Measurements from ENCODE around the gene ZIC4. TPM values are rescaled to one million over a fixed set of nuclear protein-coding genes. Genes with fewer than 3 reads are reported as not detected.

ZIC4 gene
- total and polyA plus RNA-seq, 2 of the 8 experiments (the other 6 are each of a cell fraction or from before 2014, with no cell fraction given), result 0.03 to 0.13 TPM

DNA sequence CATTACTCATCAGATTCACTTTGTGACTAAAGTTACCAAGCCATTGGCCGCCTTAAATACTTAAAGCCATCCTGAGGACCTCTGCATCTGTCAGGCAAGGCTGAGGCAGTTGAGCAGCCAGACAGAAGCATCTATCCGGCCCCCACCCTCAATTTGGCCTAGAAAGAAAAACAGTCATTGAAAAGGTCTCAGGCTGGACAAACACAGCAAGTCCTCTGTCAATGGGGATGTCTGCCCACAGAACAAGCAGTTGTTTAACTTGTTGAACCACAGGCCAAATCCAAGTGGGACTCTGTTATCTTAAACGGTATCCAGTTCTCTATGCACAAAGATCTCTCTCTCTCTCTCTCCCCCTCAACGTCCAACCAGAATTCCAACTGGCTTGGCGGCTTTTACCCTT is 2.8 kb downstream of the ZIC4 start:
- no peak overlapping the region; the same call in 1 of the 2 replicates for H2BK5ac ChIP-seq (ENCODE audit: low read depth, low read length)
- peaks cover 24 to 40% (median 27%) of the 10 kb centered on the region in 4 experiments for H3K4me1 ChIP-seq (replicated peaks in 1 of 4; ENCODE audit: control insufficient read depth in 3 of 4, insufficient read depth in 4 of 4, low read length in 3 of 4)
- H3K79me1 ChIP-seq (ENCODE audit: low read depth, low read length), result no peaks in the 10 kb centered on the region
- no peak overlapping the region for H3K4me3 ChIP-seq (ENCODE audit: extremely low read depth in 1 of 4, insufficient read depth in 2 of 4, low read depth in 3 of 4, low read length in 4 of 4)
- H4K20me1 ChIP-seq (replicated peaks in 1 of 2; ENCODE audit: control insufficient read depth in 1 of 2, insufficient read depth in 2 of 2, low read length in 2 of 2), result peaks cover 0 to 9% of the 10 kb centered on the region in 2 experiments
- peak overlapping the region in 1 of 2 experiments; percentile 91; a peak in 1 of 4 replicates for H3K4me2 ChIP-seq (ENCODE audit: insufficient read depth in 1 of 2, low read depth in 2 of 2, low read length in 2 of 2)
- no peak overlapping the region for H2BK120ac ChIP-seq (replicated peaks; ENCODE audit: low read depth, low read length)
- no peak overlapping the region; a peak in 1 of 7 replicates for H3K9ac ChIP-seq (replicated peaks in 1 of 4; ENCODE audit: extremely low read depth in 1 of 4, low read depth in 3 of 4, low read length in 3 of 4)
- H2BK12ac ChIP-seq (ENCODE audit: low read depth, low read length), result no peak overlapping the region
- no peak overlapping the region for H3K27ac ChIP-seq (ENCODE audit: low read depth, low read length)
- no peak overlapping the region for H3K4ac ChIP-seq (replicated peaks; ENCODE audit: insufficient read length, low read depth, low read length)
- no peaks in the 10 kb centered on the region for H3K9me3 ChIP-seq (ENCODE audit: insufficient read depth in 2 of 2, low read depth in 1 of 2, low read length in 1 of 2)
- no peak overlapping the region for H2AFZ ChIP-seq (ENCODE audit: low read length)
- H4K8ac ChIP-seq (ENCODE audit: extremely low read depth, insufficient read depth, low read length), result no peak overlapping the region
- no peak overlapping the region for H2AK5ac ChIP-seq (ENCODE audit: low read depth, low read length)
- FAIRE-seq (no peak), DNase-seq (ENCODE audit: low read depth in 1 of 2, low spot score in 2 of 2) (peak in 1 of 2 experiments; percentile 42)
- H4K5ac ChIP-seq (ENCODE audit: insufficient read length, low read depth, low read length), result no peak overlapping the region
- H3K36me3 ChIP-seq (ENCODE audit: control insufficient read depth in 2 of 4, insufficient read depth in 4 of 4, low read length in 3 of 4), result no peaks in the 10 kb centered on the region; a peak in 1 of 8 replicates
- no peak overlapping the region for H3K18ac ChIP-seq (ENCODE audit: extremely low read depth, low read length)
- H3K79me2 ChIP-seq (ENCODE audit: control insufficient read depth in 1 of 2, insufficient read depth in 2 of 2, low read length in 2 of 2), result no peaks in the 10 kb centered on the region
- WGBS, 2 experiments (ENCODE audit: extremely low coverage in 1 of 2, insufficient coverage in 1 of 2, insufficient read length in 1 of 2, insufficient replicate concordance in 2 of 2, low coverage in 1 of 2, low lambda C conversion rate in 2 of 2, missing lambda C conversion rate in 1 of 2), result 57% methylated on average over 5 of the region's 5 CpGs; no CpG with 5 or more reads in 1 of the 2 experiments
- no peak overlapping the region for H3K14ac ChIP-seq (ENCODE audit: insufficient read length)
- H3K23ac ChIP-seq (ENCODE audit: insufficient read length), result no peak overlapping the region
- H3K27me3 ChIP-seq (replicated peaks in 1 of 4; ENCODE audit: control insufficient read depth in 3 of 4, extremely low read depth in 1 of 4, insufficient read depth in 3 of 4, low read length in 3 of 4), result peaks cover 50 to 88% (median 82%) of the 10 kb centered on the region in 4 experiments
- POLR2A ChIA-PET (ENCODE audit: partially characterized antibody), result interaction anchor here (3.5 kb wide), 1 partner anchor 11 kb away, joined by 24 read pairs; no protein-coding TSS in a partner anchor
- peaks cover 8% of the 10 kb centered on the region; the same call in 1 of the 2 replicates for H3K23me2 ChIP-seq (ENCODE audit: low read depth, low read length)
- no peak overlapping the region for H2BK20ac ChIP-seq (ENCODE audit: low read length)
- H2BK15ac ChIP-seq (ENCODE audit: low read length), result no peak overlapping the region
- CTCF ChIA-PET (ENCODE audit: partially characterized antibody), result interaction anchor here (1.1 to 27.3 kb wide), 7 partner anchors 8 to 48 kb away, joined by 3 to 485 read pairs (median 19); no protein-coding TSS in a partner anchor
- H4K91ac ChIP-seq (replicated peaks; ENCODE audit: insufficient read length, low read length), result no peak overlapping the region
- no peak overlapping the region for H3K56ac ChIP-seq (replicated peaks; ENCODE audit: insufficient read length, low read depth, low read length)
- TF ChIP-seq JUN (IDR thresholded peaks at IDR 0.05; ENCODE audit: low read depth, low read length), result no peak
- no peak for TF ChIP-seq E2F6 (IDR thresholded peaks at IDR 0.05)
- no peak for TF ChIP-seq SUZ12 (IDR thresholded peaks at IDR 0.05; ENCODE audit: low read length)
- TF ChIP-seq SP4 (IDR thresholded peaks at IDR 0.05; ENCODE audit: low read length), result no peak
- no peak for TF ChIP-seq GABPA (IDR thresholded peaks at IDR 0.05; ENCODE audit: borderline replicate concordance, insufficient read depth, low read length)
- TF ChIP-seq NANOG (IDR thresholded peaks at IDR 0.05; ENCODE audit: insufficient read depth, low read depth, low read length, poor library complexity, severe bottlenecking), result no peak
- TF ChIP-seq MAFK (IDR thresholded peaks at IDR 0.05; ENCODE audit: low read depth, low read length), result no peak
- TF ChIP-seq ATF2 (IDR thresholded peaks at IDR 0.05; ENCODE audit: low read length), result no peak
- TF ChIP-seq CHD1 (IDR thresholded peaks at IDR 0.05; ENCODE audit: low read depth, low read length), result no peak
- no peak for TF ChIP-seq KDM5A (IDR thresholded peaks at IDR 0.05; ENCODE audit: low read length)
- no peak for TF ChIP-seq ZNF274 (IDR thresholded peaks at IDR 0.05; ENCODE audit: borderline replicate concordance, extremely low read depth, low read length)

All from H1 (cell line).